ENCODE measurements around the gene ARPP21.

Gene ARPP21

DNA sequence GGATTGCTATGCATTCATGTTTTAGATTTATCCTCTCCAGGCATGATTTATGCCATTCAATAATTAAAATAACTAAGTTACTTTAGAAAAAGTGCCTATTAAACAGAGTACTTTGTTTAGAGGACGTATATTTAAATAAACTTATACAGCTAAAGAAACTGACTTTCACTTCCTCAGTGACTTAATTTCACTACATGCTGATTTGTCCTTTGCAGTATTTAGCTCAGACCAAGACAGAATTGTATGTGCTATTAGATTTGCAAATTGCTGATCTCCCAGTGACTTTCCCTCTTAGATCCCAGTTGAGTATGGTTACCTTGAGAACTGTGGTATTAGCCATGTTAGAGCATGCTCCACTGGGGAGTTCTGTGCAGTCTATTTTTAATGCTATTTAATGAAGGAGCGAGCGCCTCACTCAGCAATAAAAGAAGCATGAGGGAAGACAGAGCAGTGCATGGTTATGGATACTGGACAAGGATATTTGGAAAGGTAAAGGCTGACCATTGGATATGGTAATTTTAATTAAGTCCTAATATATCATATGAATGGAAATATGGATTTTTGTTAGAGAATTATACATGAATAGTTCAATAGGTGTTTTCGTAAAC is 2.7 kb downstream of the ARPP21 start:
- Histone ChIP-seq H3K9ac (ENCODE audit: low read depth in 1 of 2, low read length in 2 of 2) (no peak overlapping the region), H3K4me1 (ENCODE audit: control insufficient read depth in 2 of 2, insufficient read depth in 2 of 2, low read length in 2 of 2) (no peaks in the 10 kb centered on the region), H3K27ac (ENCODE audit: low read depth in 2 of 2, low read length in 2 of 2) (no peak overlapping the region), H3K9me3 (ENCODE audit: control insufficient read depth in 2 of 2, low read length in 2 of 2) (no peaks in the 10 kb centered on the region), H3K27me3 (ENCODE audit: control insufficient read depth in 2 of 2, insufficient read depth in 2 of 2, low read length in 2 of 2) (peaks cover 11 to 15% of the 10 kb centered on the region in 2 donors), H3K4me3 (ENCODE audit: low read length in 2 of 2) (no peak overlapping the region), H3K36me3 (ENCODE audit: control insufficient read depth in 2 of 2, insufficient read depth in 2 of 2, low read length in 2 of 2) (no peaks in the 10 kb centered on the region)

DNA sequence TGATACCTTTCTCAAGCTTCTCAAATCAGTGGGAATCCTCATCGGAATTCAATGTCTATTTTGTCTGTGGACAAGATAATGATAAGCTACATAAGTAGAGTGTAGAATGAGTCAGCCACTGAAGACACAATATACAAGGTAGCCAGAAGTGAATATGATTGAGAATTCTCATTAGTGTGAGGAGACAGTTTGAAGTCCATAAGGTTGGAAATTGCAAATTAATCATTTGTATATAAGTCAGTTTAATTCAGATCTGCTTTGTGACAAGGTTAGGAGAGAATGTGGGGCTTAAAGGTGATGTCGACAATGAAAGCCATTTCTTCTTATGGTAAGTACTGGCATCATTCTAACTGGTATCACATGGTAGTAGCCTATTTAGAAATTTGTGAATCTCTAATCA is 4.2 kb downstream of the ARPP21 start:
- H3K27ac ChIP-seq (ENCODE audit: low read depth in 2 of 2, low read length in 2 of 2): no peak overlapping the region
- no peak overlapping the region for H3K9ac ChIP-seq (ENCODE audit: low read depth in 1 of 2, low read length in 2 of 2)
- no peak overlapping the region for H3K4me3 ChIP-seq (ENCODE audit: low read length in 2 of 2)
- H3K36me3 ChIP-seq (ENCODE audit: control insufficient read depth in 2 of 2, insufficient read depth in 2 of 2, low read length in 2 of 2): no peaks in the 10 kb centered on the region
- no peaks in the 10 kb centered on the region for H3K4me1 ChIP-seq (ENCODE audit: control insufficient read depth in 2 of 2, insufficient read depth in 2 of 2, low read length in 2 of 2)
- no peaks in the 10 kb centered on the region for H3K9me3 ChIP-seq (ENCODE audit: control insufficient read depth in 2 of 2, low read length in 2 of 2)
- H3K27me3 ChIP-seq (ENCODE audit: control insufficient read depth in 2 of 2, insufficient read depth in 2 of 2, low read length in 2 of 2): peaks cover 11 to 15% of the 10 kb centered on the region in 2 donors

DNA sequence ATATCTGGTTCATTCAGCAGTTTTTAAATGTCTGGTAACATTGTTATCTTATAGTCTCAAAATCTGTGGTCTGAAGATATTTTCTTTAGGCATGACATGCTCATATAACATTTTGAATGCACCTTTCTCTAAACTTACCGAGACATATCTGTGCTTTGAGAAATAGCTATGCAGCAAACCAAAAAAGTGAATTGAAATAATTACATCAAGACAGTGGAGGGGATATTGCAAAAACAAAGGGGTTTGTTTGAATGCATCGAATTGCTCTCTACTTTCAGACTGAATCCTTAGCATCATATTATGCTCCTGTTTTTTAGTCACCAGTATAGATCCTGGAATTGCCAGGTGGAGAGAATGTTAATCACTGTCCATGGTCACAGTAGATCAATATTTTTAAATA is 5.1 kb downstream of the ARPP21 start:
- Histone ChIP-seq H3K27ac (ENCODE audit: low read depth in 2 of 2, low read length in 2 of 2) (no peak overlapping the region), H3K36me3 (ENCODE audit: control insufficient read depth in 2 of 2, insufficient read depth in 2 of 2, low read length in 2 of 2) (no peaks in the 10 kb centered on the region), H3K4me3 (ENCODE audit: low read length in 2 of 2) (no peak overlapping the region), H3K9me3 (ENCODE audit: control insufficient read depth in 2 of 2, low read length in 2 of 2) (no peaks in the 10 kb centered on the region), H3K4me1 (ENCODE audit: control insufficient read depth in 2 of 2, insufficient read depth in 2 of 2, low read length in 2 of 2) (no peaks in the 10 kb centered on the region), H3K9ac (ENCODE audit: low read depth in 1 of 2, low read length in 2 of 2) (no peak overlapping the region), H3K27me3 (ENCODE audit: control insufficient read depth in 2 of 2, insufficient read depth in 2 of 2, low read length in 2 of 2) (peaks cover 8 to 10% of the 10 kb centered on the region in 2 donors)

DNA sequence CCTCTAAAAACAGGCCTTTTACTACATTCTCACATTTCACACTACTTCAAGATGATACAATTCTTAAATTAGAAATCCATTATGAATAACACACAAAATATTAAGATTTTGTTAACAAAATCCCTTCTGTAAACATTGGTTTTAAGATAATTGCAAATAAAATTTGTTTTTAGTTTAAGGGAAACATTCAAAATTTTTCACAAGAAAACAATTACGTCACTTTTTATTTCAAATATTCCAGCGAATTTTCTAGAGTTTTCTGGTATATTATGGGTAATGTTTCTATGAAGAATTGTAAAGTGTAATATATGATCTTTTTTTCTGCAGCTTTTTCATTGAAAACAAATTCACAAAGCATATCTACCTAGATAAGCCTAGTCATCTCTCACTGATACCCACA is 5.9 kb downstream of the ARPP21 start:
- H3K36me3 ChIP-seq (ENCODE audit: control insufficient read depth in 2 of 2, insufficient read depth in 2 of 2, low read length in 2 of 2): no peaks in the 10 kb centered on the region
- no peak overlapping the region for H3K4me3 ChIP-seq (ENCODE audit: low read length in 2 of 2)
- H3K27me3 ChIP-seq (ENCODE audit: control insufficient read depth in 2 of 2, insufficient read depth in 2 of 2, low read length in 2 of 2): peaks cover 1 to 5% of the 10 kb centered on the region in 2 donors
- H3K9me3 ChIP-seq (ENCODE audit: control insufficient read depth in 2 of 2, low read length in 2 of 2): no peaks in the 10 kb centered on the region
- no peak overlapping the region for H3K9ac ChIP-seq (ENCODE audit: low read depth in 1 of 2, low read length in 2 of 2)
- H3K4me1 ChIP-seq (ENCODE audit: control insufficient read depth in 2 of 2, insufficient read depth in 2 of 2, low read length in 2 of 2): no peaks in the 10 kb centered on the region
- H3K27ac ChIP-seq (ENCODE audit: low read depth in 2 of 2, low read length in 2 of 2): no peak overlapping the region

DNA sequence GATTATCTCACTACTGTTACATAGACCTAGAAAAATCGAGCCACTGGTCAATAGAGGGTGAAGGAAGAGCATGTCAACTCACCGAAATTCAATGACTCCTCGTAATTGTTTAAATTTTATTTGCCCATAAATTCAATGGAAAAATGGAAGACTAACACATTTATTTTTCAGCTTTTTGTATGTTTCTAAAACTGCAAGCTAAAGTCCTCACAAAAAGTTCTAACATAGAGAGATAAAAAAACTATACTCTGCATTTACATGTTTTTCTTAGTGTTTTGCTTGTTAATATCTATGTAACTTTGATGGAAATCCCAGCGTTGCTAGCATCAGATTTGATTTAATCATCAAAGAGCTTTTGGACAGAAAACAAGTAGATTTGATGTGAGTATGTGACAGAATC is 6.8 kb downstream of the ARPP21 start:
- Histone ChIP-seq H3K27ac (ENCODE audit: low read depth in 2 of 2, low read length in 2 of 2) (no peak overlapping the region), H3K4me3 (ENCODE audit: low read length in 2 of 2) (no peak overlapping the region), H3K27me3 (ENCODE audit: control insufficient read depth in 2 of 2, insufficient read depth in 2 of 2, low read length in 2 of 2) (no peaks in the 10 kb centered on the region), H3K9me3 (ENCODE audit: control insufficient read depth in 2 of 2, low read length in 2 of 2) (no peaks in the 10 kb centered on the region), H3K36me3 (ENCODE audit: control insufficient read depth in 2 of 2, insufficient read depth in 2 of 2, low read length in 2 of 2) (no peaks in the 10 kb centered on the region), H3K9ac (ENCODE audit: low read depth in 1 of 2, low read length in 2 of 2) (no peak overlapping the region), H3K4me1 (ENCODE audit: control insufficient read depth in 2 of 2, insufficient read depth in 2 of 2, low read length in 2 of 2) (no peaks in the 10 kb centered on the region)

DNA sequence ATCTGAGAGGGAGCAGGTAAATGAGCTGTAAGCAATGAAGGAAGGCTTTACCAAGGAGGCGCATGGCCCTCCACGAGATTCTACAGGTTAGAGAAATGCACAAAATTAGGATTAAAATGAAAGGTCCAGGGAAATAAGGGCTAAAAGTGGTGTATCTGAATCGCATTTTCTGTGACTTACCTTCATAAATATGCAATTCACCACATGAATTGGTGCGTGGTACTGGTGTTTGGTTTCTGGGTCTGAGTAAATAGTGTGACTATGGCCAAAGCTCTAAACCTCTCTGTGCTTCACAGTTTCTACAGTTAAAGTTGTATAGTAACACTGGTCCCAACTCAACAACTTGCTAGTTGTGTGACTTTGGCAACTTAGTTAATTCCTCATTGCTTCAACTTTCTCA is 8.1 kb downstream of the ARPP21 start:
- Histone ChIP-seq H3K27ac (ENCODE audit: low read depth in 2 of 2, low read length in 2 of 2) (no peak overlapping the region), H3K4me1 (ENCODE audit: control insufficient read depth in 2 of 2, insufficient read depth in 2 of 2, low read length in 2 of 2) (no peaks in the 10 kb centered on the region), H3K36me3 (ENCODE audit: control insufficient read depth in 2 of 2, insufficient read depth in 2 of 2, low read length in 2 of 2) (no peaks in the 10 kb centered on the region), H3K9me3 (ENCODE audit: control insufficient read depth in 2 of 2, low read length in 2 of 2) (no peaks in the 10 kb centered on the region), H3K9ac (ENCODE audit: low read depth in 1 of 2, low read length in 2 of 2) (no peak overlapping the region), H3K4me3 (ENCODE audit: low read length in 2 of 2) (no peak overlapping the region), H3K27me3 (ENCODE audit: control insufficient read depth in 2 of 2, insufficient read depth in 2 of 2, low read length in 2 of 2) (no peaks in the 10 kb centered on the region)

DNA sequence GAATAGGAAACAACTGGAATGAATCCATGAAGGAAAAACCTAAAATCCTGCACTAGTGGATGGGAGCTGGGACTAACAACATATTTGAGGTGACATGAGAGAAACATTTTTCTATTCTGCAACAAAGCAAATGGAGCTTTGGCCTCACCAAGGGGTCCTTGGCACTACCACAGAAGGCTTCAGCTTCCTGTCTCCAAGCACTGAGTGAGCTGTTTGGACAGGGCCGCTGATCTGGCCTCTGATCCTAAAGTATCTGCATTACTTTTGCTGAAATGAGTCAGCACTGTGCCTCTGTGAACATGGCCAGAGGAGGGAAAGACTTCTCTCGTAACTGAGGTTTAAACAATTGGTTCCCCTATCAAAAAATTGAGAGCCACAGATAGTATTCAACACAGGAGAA is 9.0 kb downstream of the ARPP21 start:
- Histone ChIP-seq H3K4me1 (ENCODE audit: control insufficient read depth in 2 of 2, insufficient read depth in 2 of 2, low read length in 2 of 2) (no peaks in the 10 kb centered on the region), H3K27me3 (ENCODE audit: control insufficient read depth in 2 of 2, insufficient read depth in 2 of 2, low read length in 2 of 2) (no peaks in the 10 kb centered on the region), H3K4me3 (ENCODE audit: low read length in 2 of 2) (no peak overlapping the region), H3K36me3 (ENCODE audit: control insufficient read depth in 2 of 2, insufficient read depth in 2 of 2, low read length in 2 of 2) (no peaks in the 10 kb centered on the region), H3K9me3 (ENCODE audit: control insufficient read depth in 2 of 2, low read length in 2 of 2) (no peaks in the 10 kb centered on the region), H3K27ac (ENCODE audit: low read depth in 2 of 2, low read length in 2 of 2) (no peak overlapping the region), H3K9ac (ENCODE audit: low read depth in 1 of 2, low read length in 2 of 2) (no peak overlapping the region)

DNA sequence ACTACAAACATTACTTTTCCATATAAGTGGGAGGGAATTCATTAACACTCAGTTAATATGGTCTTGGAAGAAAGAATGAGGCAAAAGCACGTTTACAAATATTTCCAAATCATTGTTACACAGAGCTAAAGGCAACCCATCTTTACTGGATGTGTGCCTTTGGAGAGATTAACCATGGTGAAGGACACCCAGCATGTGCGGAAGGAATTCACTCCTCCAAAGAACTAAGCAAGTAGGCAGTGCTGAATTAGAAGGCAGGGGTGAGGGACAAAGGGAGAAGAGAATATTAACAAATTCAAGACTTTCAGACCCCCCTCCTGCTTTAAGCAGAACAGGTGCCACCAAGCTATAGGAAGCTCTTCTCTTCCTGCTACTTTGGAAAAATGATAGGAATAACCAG is 10.1 kb downstream of the ARPP21 start:
- Histone ChIP-seq H3K27ac (ENCODE audit: low read depth in 2 of 2, low read length in 2 of 2) (no peak overlapping the region), H3K9me3 (ENCODE audit: control insufficient read depth in 2 of 2, low read length in 2 of 2) (no peaks in the 10 kb centered on the region), H3K9ac (ENCODE audit: low read depth in 1 of 2, low read length in 2 of 2) (no peak overlapping the region), H3K36me3 (ENCODE audit: control insufficient read depth in 2 of 2, insufficient read depth in 2 of 2, low read length in 2 of 2) (no peaks in the 10 kb centered on the region), H3K4me3 (ENCODE audit: low read length in 2 of 2) (no peak overlapping the region), H3K27me3 (ENCODE audit: control insufficient read depth in 2 of 2, insufficient read depth in 2 of 2, low read length in 2 of 2) (no peaks in the 10 kb centered on the region), H3K4me1 (ENCODE audit: control insufficient read depth in 2 of 2, insufficient read depth in 2 of 2, low read length in 2 of 2) (no peaks in the 10 kb centered on the region)

DNA sequence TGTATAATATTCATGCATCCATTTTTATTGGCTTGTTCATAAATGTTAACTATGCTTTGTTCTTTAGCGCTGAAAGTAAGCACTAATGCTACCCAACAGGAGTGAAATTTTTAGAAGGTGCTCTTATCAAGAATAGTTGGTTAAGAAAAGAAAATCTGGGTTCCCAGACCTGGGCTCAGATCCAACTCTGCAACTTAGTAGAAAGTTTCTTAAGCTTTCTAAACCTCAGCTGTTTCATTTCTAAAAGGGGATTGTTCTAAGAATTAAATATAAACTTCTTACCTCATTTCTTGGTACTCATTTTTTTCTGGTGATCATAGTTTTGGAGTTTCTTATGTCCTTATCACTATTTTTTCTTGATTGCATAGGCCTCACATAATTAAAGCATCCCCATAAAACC is 12.1 kb downstream of the ARPP21 start:
- Histone ChIP-seq H3K36me3 (ENCODE audit: control insufficient read depth in 2 of 2, insufficient read depth in 2 of 2, low read length in 2 of 2) (no peaks in the 10 kb centered on the region), H3K9me3 (ENCODE audit: control insufficient read depth in 2 of 2, low read length in 2 of 2) (no peaks in the 10 kb centered on the region), H3K27ac (ENCODE audit: low read depth in 2 of 2, low read length in 2 of 2) (no peak overlapping the region), H3K4me1 (ENCODE audit: control insufficient read depth in 2 of 2, insufficient read depth in 2 of 2, low read length in 2 of 2) (no peaks in the 10 kb centered on the region), H3K4me3 (ENCODE audit: low read length in 2 of 2) (no peak overlapping the region), H3K27me3 (ENCODE audit: control insufficient read depth in 2 of 2, insufficient read depth in 2 of 2, low read length in 2 of 2) (no peaks in the 10 kb centered on the region), H3K9ac (ENCODE audit: low read depth in 1 of 2, low read length in 2 of 2) (no peak overlapping the region)

DNA sequence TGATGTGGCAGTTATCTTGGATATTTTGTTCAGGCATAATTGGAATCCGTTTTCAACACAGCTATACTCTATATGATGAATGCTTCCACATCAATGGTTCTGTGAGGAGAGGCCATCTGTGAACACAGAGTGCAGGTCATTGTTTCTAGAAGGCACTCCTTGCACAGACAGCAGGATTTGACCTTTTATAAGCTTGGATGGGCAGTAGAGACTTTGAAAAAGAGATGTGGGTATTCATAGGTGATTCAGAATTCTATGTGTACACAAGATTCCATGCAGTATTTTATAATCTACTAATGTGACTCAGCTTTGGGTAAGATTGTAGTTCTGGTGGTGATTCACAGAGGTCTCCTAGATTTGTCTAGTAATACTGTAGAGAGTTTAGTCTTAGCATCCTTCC is 12.5 kb downstream of the ARPP21 start:
- no peak overlapping the region for H3K9ac ChIP-seq (ENCODE audit: low read depth in 1 of 2, low read length in 2 of 2)
- H3K27me3 ChIP-seq (ENCODE audit: control insufficient read depth in 2 of 2, insufficient read depth in 2 of 2, low read length in 2 of 2): no peaks in the 10 kb centered on the region
- H3K9me3 ChIP-seq (ENCODE audit: control insufficient read depth in 2 of 2, low read length in 2 of 2): no peaks in the 10 kb centered on the region
- no peak overlapping the region for H3K27ac ChIP-seq (ENCODE audit: low read depth in 2 of 2, low read length in 2 of 2)
- H3K4me1 ChIP-seq (ENCODE audit: control insufficient read depth in 2 of 2, insufficient read depth in 2 of 2, low read length in 2 of 2): no peaks in the 10 kb centered on the region
- H3K4me3 ChIP-seq (ENCODE audit: low read length in 2 of 2): no peak overlapping the region
- H3K36me3 ChIP-seq (ENCODE audit: control insufficient read depth in 2 of 2, insufficient read depth in 2 of 2, low read length in 2 of 2): no peaks in the 10 kb centered on the region

DNA sequence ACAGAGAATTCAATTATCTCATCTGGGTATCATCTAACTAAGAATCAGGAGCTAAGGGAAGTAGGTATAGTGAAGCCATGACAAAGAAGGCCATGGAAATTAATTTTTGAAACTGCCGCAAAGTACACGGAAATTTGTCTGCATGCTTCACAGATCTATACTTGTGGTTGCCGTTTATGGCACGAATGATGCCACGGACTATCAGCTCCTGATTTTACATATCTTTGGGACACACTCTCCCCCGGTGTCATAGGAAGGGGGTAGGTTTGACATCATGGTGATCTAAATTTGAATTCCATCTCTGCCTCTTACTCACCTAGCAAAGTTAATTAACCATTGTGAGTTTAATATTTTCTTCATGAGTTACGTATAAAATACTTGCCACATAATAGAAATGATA is 14.0 kb downstream of the ARPP21 start:
- H3K27ac ChIP-seq (ENCODE audit: low read depth in 2 of 2, low read length in 2 of 2): no peak overlapping the region
- no peak overlapping the region for H3K4me3 ChIP-seq (ENCODE audit: low read length in 2 of 2)
- H3K9me3 ChIP-seq (ENCODE audit: control insufficient read depth in 2 of 2, low read length in 2 of 2): no peaks in the 10 kb centered on the region
- no peaks in the 10 kb centered on the region for H3K4me1 ChIP-seq (ENCODE audit: control insufficient read depth in 2 of 2, insufficient read depth in 2 of 2, low read length in 2 of 2)
- H3K9ac ChIP-seq (ENCODE audit: low read depth in 1 of 2, low read length in 2 of 2): no peak overlapping the region
- H3K36me3 ChIP-seq (ENCODE audit: control insufficient read depth in 2 of 2, insufficient read depth in 2 of 2, low read length in 2 of 2): no peaks in the 10 kb centered on the region
- H3K27me3 ChIP-seq (ENCODE audit: control insufficient read depth in 2 of 2, insufficient read depth in 2 of 2, low read length in 2 of 2): no peaks in the 10 kb centered on the region
